ENCODE results near the gene IRS2.

DNA sequence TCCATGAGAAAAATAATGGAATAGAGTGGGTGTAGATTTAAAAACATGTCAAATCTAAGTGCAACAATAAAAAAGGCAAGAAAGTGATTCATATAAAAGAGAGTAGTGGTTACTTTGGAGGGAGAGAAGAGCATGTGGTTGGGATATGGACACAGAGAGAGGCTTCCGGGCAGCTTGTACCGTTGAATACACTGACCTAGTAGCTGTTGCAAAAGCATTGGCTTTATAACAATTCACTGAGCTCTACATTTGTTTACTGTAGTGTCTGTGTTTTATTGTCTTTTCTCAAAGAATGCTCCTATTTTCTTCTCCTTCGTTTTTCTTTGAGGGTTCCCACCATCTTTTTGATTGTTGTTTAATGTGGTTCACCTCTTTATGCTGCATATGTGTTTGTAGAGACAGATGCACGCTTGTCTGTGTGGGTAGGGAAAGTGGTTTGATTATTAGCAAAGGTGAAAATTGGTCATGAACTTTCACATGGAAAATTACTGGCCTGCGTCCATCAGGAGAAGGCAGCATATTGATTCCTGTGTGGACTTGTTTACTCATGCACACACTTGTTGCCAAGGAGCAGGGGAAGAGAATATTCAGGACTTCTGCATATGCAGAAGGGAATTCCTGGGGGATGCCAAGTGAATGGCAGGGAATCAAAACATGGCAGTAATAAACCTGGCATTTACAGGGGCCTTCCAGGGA lies 29.9 kb upstream of the IRS2 start:
- no peak for TF ChIP-seq POLR2AphosphoS5 (IDR thresholded peaks at IDR 0.05; ENCODE audit: low read depth, low read length)
- TF ChIP-seq, protein P1, sequence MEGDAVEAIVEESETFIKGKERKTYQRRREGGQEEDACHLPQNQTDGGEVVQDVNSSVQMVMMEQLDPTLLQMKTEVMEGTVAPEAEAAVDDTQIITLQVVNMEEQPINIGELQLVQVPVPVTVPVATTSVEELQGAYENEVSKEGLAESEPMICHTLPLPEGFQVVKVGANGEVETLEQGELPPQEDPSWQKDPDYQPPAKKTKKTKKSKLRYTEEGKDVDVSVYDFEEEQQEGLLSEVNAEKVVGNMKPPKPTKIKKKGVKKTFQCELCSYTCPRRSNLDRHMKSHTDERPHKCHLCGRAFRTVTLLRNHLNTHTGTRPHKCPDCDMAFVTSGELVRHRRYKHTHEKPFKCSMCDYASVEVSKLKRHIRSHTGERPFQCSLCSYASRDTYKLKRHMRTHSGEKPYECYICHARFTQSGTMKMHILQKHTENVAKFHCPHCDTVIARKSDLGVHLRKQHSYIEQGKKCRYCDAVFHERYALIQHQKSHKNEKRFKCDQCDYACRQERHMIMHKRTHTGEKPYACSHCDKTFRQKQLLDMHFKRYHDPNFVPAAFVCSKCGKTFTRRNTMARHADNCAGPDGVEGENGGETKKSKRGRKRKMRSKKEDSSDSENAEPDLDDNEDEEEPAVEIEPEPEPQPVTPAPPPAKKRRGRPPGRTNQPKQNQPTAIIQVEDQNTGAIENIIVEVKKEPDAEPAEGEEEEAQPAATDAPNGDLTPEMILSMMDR (IDR thresholded peaks at IDR 0.05; ENCODE audit: control extremely low read depth in 1 of 3, insufficient read depth in 1 of 3, low read depth in 1 of 3, low read length in 3 of 3), result no peak
- TF ChIP-seq, protein P2, sequence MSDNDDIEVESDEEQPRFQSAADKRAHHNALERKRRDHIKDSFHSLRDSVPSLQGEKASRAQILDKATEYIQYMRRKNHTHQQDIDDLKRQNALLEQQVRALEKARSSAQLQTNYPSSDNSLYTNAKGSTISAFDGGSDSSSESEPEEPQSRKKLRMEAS (IDR thresholded peaks at IDR 0.05), result no peak
- TF ChIP-seq ZNF274 (IDR thresholded peaks at IDR 0.05; ENCODE audit: borderline replicate concordance, extremely low read depth, low read length), result no peak
- TF ChIP-seq MAFK (IDR thresholded peaks at IDR 0.05; ENCODE audit: low read depth, low read length), result no peak
- no peak for TF ChIP-seq RFX5 (IDR thresholded peaks at IDR 0.05; ENCODE audit: borderline replicate concordance, low read depth, low read length)
- TF ChIP-seq SIN3A (conservative IDR thresholded peaks at IDR 0.05 in 1 of 2, IDR thresholded peaks at IDR 0.05 in 1 of 2; ENCODE audit: low read depth in 1 of 2, low read length in 2 of 2), result no peak
- TF ChIP-seq FOSL1 (IDR thresholded peaks at IDR 0.05; ENCODE audit: insufficient read depth, low read depth, low read length), result no peak

All from H1 (cell line).